ENCODE data around the gene SLC6A7.
A peak's percentile ranks its signal among the peaks of the same experiment; 100 is the strongest.

The SLC6A7 gene

DNA sequence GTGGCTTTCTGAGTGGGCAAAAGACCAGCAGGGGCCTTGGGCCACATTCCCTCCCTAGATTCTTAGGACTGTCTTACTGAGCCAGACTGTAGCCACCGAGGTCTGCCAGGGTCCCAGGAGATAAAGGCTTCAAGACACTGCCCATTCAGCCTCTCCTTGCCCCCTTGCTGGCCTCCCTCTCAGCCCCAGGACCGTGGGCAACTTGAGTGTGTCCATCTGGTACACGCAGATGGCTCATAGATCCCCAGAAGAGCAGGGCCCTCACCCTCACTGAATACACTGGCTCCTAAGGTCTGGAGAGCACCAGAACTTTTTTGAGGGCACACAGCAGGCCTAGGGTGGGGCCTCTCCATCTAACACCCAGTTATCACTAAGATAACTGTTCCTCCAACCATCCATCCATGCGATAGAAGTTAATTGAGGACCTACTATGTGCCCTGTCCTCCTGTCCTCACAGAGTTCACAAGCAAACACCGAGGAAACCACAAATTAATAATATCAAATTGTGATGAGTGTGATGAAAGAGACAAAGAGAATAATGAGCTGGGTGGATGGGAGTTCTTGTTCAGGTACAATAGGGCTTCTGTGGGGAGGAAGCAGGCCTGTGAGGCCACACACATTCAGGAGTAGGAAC is 29.3 kb upstream of the SLC6A7 start:
- H3K36me3 ChIP-seq (ENCODE audit: control insufficient read depth in 2 of 2, insufficient read depth in 1 of 2, low read length in 2 of 2): no peaks in the 10 kb centered on the region
- H3K4me1 ChIP-seq (ENCODE audit: control insufficient read depth, insufficient read depth, low read length): no peaks in the 10 kb centered on the region
- TF ChIP-seq ZBTB6 (tag by site-specific recombination; IDR thresholded peaks at IDR 0.05) (no peak), ZBTB49 (tag by site-specific recombination; IDR thresholded peaks at IDR 0.05; ENCODE audit: low read depth) (no peak), IKZF3 (tag by site-specific recombination; IDR thresholded peaks at IDR 0.05) (no peak), ZNF561 (tag by site-specific recombination; IDR thresholded peaks at IDR 0.05; ENCODE audit: borderline replicate concordance) (no peak), ZNF169 (tag by site-specific recombination; IDR thresholded peaks at IDR 0.05) (no peak), SCRT2 (tag by site-specific recombination; IDR thresholded peaks at IDR 0.05) (no peak), ZNF791 (tag by site-specific recombination; IDR thresholded peaks at IDR 0.05) (no peak), ZNF423 (tag by site-specific recombination; IDR thresholded peaks at IDR 0.05) (no peak), ZNF510 (tag by site-specific recombination; IDR thresholded peaks at IDR 0.05; ENCODE audit: insufficient replicate concordance) (no peak), ZNF398 (tag by site-specific recombination; IDR thresholded peaks at IDR 0.05) (no peak), MEIS1 (CRISPR knock-in tag; IDR thresholded peaks at IDR 0.05; ENCODE audit: borderline replicate concordance) (no peak), KLF1 (tag by site-specific recombination; IDR thresholded peaks at IDR 0.05) (no peak)
- TF ChIP-seq, protein P1, sequence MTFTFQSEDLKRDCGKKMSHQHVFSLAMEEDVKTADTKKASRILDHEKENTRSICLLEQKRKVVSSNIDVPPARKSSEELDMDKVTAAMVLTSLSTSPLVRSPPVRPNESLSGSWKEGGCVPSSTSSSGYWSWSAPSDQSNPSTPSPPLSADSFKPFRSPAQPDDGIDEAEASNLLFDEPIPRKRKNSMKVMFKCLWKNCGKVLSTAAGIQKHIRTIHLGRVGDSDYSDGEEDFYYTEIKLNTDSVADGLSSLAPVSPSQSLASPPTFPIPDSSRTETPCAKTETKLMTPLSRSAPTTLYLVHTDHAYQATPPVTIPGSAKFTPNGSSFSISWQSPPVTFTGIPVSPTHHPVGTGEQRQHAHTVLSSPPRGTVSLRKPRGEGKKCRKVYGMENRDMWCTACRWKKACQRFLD (tag by site-specific recombination; IDR thresholded peaks at IDR 0.05): no peak
- ChIA-PET CTCF (interaction anchor here (0.5 to 2.1 kb wide), 13 partner anchors 14 to 253 kb away, joined by 3 to 15 read pairs (median 4); no protein-coding TSS in a partner anchor), POLR2A (no interaction called here)
- H3K27ac ChIP-seq (ENCODE audit: extremely low read depth, low read depth, low read length): no peak overlapping the region
- no peaks in the 10 kb centered on the region for H3K9me3 ChIP-seq (ENCODE audit: control insufficient read depth, insufficient read depth, low read depth, low read length)
- no peak overlapping the region for H3K4me3 ChIP-seq (ENCODE audit: low read depth, low read length)

GRCh38 chr5:150161242-150162141 is 28.4 kb upstream of the SLC6A7 start:
- H3K4me1 ChIP-seq (ENCODE audit: control insufficient read depth, insufficient read depth, low read length): no peaks in the 10 kb centered on the region
- H3K36me3 ChIP-seq (ENCODE audit: control insufficient read depth in 2 of 2, insufficient read depth in 1 of 2, low read length in 2 of 2): no peaks in the 10 kb centered on the region
- H3K27ac ChIP-seq (ENCODE audit: extremely low read depth, low read depth, low read length): 0 out of 2 replicates have a peak overlapping the region, but pooled peaks have one; percentile 3
- ChIA-PET CTCF (interaction anchor here (0.6 to 2.1 kb wide), 29 partner anchors 8 to 619 kb away, joined by 3 to 20 read pairs (median 4); no protein-coding TSS in a partner anchor), POLR2A (no interaction called here)
- H3K4me3 ChIP-seq (ENCODE audit: low read depth, low read length): peak overlapping the region; percentile 10; the same call in 1 of the 2 replicates
- no peaks in the 10 kb centered on the region for H3K9me3 ChIP-seq (ENCODE audit: control insufficient read depth, insufficient read depth, low read depth, low read length)
- TF ChIP-seq ZBTB17 (tag by site-specific recombination; IDR thresholded peaks at IDR 0.05) (peak; percentile 32; the same call in 1 of the 2 replicates), ZBTB48 (tag by site-specific recombination; IDR thresholded peaks at IDR 0.05) (peak; percentile 42; the same call in 1 of the 2 replicates), ZFP37 (tag by site-specific recombination; IDR thresholded peaks at IDR 0.05) (peak; percentile 78; the same call in 1 of the 2 replicates), ZSCAN18 (tag by site-specific recombination; IDR thresholded peaks at IDR 0.05) (no peak), ZBTB26 (tag by site-specific recombination; optimal IDR thresholded peaks at IDR 0.05) (peak; percentile 16), KLF8 (tag by site-specific recombination; IDR thresholded peaks at IDR 0.05) (peak; percentile 60; the same call in 1 of the 2 replicates), ZNF366 (tag by site-specific recombination; conservative IDR thresholded peaks at IDR 0.05) (peak; percentile 66), ZEB2 (tag by site-specific recombination; IDR thresholded peaks at IDR 0.05) (0 out of 2 replicates have a peak, but pooled peaks have one; percentile 56), ZNF24 (tag by site-specific recombination; IDR thresholded peaks at IDR 0.05) (no peak), ZNF514 (tag by site-specific recombination; IDR thresholded peaks at IDR 0.05) (no peak)

Data from HEK293 (cell line).